Adrenal gland (tissue), 5 donors: ENCODE data around the gene FAM89A.

Source experiments
- POLR2A ChIP-seq, 2 donors: fragments of 450-650 bp; IDR thresholded peaks; one replicate each; pipeline ENCODE4 v1.6.1; 2017; ENCODE audit warnings: antibody characterized with exemption in 2 of 2, mild to moderate bottlenecking in 2 of 2, moderate library complexity in 1 of 2
- TF ChIP-seq, protein P1 (sequence below), 6 experiments: fragments of 450-650 bp in 4 of 6; fragments of 200-600 bp in 2 of 6; sonication (generic) in 1 of 6; IDR thresholded peaks; 1 replicate in 5 of 6; 2 replicates in 1 of 6; pipeline versions ENCODE4 v1.5.1 to v1.8.0; 2016 to 2021; ENCODE audit warnings: antibody characterized with exemption in 6 of 6, mild to moderate bottlenecking in 2 of 6, moderate library complexity in 1 of 6
- donor health status: DM: no; HTN: no; CAD: no.

- TF ChIP-seq, protein P1, sequence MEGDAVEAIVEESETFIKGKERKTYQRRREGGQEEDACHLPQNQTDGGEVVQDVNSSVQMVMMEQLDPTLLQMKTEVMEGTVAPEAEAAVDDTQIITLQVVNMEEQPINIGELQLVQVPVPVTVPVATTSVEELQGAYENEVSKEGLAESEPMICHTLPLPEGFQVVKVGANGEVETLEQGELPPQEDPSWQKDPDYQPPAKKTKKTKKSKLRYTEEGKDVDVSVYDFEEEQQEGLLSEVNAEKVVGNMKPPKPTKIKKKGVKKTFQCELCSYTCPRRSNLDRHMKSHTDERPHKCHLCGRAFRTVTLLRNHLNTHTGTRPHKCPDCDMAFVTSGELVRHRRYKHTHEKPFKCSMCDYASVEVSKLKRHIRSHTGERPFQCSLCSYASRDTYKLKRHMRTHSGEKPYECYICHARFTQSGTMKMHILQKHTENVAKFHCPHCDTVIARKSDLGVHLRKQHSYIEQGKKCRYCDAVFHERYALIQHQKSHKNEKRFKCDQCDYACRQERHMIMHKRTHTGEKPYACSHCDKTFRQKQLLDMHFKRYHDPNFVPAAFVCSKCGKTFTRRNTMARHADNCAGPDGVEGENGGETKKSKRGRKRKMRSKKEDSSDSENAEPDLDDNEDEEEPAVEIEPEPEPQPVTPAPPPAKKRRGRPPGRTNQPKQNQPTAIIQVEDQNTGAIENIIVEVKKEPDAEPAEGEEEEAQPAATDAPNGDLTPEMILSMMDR (IDR thresholded peaks at IDR 0.05): no peak
- no peak for TF ChIP-seq POLR2A (IDR thresholded peaks at IDR 0.05)
Measured at GRCh38 chr1:230985711-230986110, 54.3 kb downstream of the FAM89A start.
